ENCODE results near the gene BTAF1. TPM values are rescaled to one million over a fixed set of nuclear protein-coding genes. Genes with fewer than 3 reads are reported as not detected.

Gene BTAF1
- total RNA-seq, 1 experiment from 2014 or later = 42.3 TPM

DNA sequence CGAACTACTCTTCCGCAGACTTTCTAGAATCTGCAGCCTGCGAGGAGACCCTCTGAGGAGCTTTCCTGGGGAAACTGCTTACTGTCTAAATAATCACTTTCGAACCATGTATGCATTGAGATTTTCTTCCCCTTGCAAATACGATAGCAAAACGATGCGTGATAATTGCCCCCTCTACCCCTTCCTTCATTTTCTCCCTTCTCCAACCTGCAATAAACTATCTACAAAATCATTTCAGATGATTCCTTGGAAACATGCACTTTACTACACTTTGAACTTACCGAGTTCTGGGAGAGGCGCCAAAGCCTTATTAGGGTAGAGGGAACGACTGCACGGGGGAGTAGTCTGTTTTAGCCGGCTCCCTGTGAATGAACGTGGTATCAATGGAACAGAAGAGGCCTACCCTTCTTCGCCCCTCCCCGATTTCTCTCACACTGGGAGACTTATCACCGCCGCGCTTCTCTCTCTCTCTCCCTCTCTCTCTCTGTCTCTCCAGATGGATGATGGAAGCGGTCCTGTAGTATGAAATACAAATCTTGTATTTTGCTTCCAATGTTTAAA is 14.4 kb upstream of the BTAF1 start, which contains the start of gene FGFBP3:
TSS of gene FGFBP3 (minus strand) at position 370 of the 561 bp plus-strand sequence. CDS start 517 bp downstream, outside the sequence.
- Histone ChIP-seq H3K4me1 (ENCODE audit: insufficient read depth, low read length, poor library complexity, severe bottlenecking) (peaks cover 15% of the 10 kb centered on the region), H3K27me3 (replicated peaks; ENCODE audit: insufficient read depth, low read depth, low read length, poor library complexity) (no peaks in the 10 kb centered on the region), H3K9me3 (ENCODE audit: low read depth, low read length, poor library complexity, severe bottlenecking) (no peaks in the 10 kb centered on the region), H3K27ac (ENCODE audit: low read depth, low read length, poor library complexity, severe bottlenecking) (peak within 1 kb of the TSS; percentile 66), H3K36me3 (ENCODE audit: insufficient read depth, low read length, poor library complexity, severe bottlenecking) (no peaks in the 10 kb centered on the region), H3K4me3 (ENCODE audit: low read depth, low read length, poor library complexity, severe bottlenecking) (peak within 1 kb of the TSS; percentile 82)
- BruUV-seq (replicated peaks) = no TSS peak
- peak; percentile 94 for DNase-seq (ENCODE audit: low spot score)
- intact Hi-C loops (cut with micrococcal nuclease; ENCODE audit: unreplicated experiment) = loop anchor here (10.0 kb wide), 1 partner anchor 494 kb away; the partner anchor contains the start of gene HECTD2
- POLR2A ChIA-PET (ENCODE audit: low non-redundant PET) = interaction anchor here (0.5 to 0.6 kb wide), 2 partner anchors 14 to 498 kb away, joined by 4 read pairs; no protein-coding TSS in a partner anchor
- CTCF ChIA-PET = interaction anchor here (0.8 to 1.2 kb wide), 3 partner anchors 150 to 611 kb away, joined by 3 to 5 read pairs (median 3); no protein-coding TSS in a partner anchor
- TF ChIP-seq, protein P1, sequence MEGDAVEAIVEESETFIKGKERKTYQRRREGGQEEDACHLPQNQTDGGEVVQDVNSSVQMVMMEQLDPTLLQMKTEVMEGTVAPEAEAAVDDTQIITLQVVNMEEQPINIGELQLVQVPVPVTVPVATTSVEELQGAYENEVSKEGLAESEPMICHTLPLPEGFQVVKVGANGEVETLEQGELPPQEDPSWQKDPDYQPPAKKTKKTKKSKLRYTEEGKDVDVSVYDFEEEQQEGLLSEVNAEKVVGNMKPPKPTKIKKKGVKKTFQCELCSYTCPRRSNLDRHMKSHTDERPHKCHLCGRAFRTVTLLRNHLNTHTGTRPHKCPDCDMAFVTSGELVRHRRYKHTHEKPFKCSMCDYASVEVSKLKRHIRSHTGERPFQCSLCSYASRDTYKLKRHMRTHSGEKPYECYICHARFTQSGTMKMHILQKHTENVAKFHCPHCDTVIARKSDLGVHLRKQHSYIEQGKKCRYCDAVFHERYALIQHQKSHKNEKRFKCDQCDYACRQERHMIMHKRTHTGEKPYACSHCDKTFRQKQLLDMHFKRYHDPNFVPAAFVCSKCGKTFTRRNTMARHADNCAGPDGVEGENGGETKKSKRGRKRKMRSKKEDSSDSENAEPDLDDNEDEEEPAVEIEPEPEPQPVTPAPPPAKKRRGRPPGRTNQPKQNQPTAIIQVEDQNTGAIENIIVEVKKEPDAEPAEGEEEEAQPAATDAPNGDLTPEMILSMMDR (conservative IDR thresholded peaks at IDR 0.05; ENCODE audit: low read depth, low read length) = peak; percentile 29; the same call in 1 of the 2 replicates
- TF ChIP-seq EZH2 (IDR thresholded peaks at IDR 0.05; ENCODE audit: borderline replicate concordance, low read depth, low read length, poor library complexity, severe bottlenecking) = no peak

DNA sequence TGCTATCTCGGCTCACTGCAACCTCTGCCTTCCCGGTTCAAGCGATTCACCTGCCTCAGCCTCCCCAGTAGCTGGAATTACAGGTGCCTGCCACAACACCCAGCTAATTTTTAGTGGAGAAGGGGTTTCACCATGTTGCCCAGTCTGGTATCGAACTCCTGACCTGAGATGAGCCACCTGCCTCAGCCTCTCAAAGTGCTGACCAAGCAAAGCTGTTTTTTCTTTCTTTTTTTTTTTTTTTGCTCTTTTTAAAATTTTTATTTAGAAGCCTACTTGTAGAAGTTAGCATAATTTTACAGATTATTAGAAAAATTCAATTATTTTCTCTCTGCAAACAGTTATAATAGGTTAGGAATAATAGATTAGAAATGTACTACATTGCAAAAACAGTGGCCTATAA is 13.1 kb upstream of the BTAF1 start:
- CTCF ChIA-PET = interaction anchor here (0.7 kb wide), 1 partner anchor 13 kb away, joined by 4 read pairs; the partner anchor contains the start of gene BTAF1
- no TSS peak for BruUV-seq (replicated peaks)
- peaks cover 15% of the 10 kb centered on the region for H3K4me1 ChIP-seq (ENCODE audit: insufficient read depth, low read length, poor library complexity, severe bottlenecking)
- no peak overlapping the region for H3K27ac ChIP-seq (ENCODE audit: low read depth, low read length, poor library complexity, severe bottlenecking)
- no peak overlapping the region for H3K4me3 ChIP-seq (ENCODE audit: low read depth, low read length, poor library complexity, severe bottlenecking)
- intact Hi-C loops (cut with micrococcal nuclease; ENCODE audit: unreplicated experiment) = loop anchor here (5.0 to 10.0 kb wide), 5 partner anchors 358 to 1156 kb away; no protein-coding TSS in a partner anchor
- DNase-seq (ENCODE audit: low spot score) = no peak
- POLR2A ChIA-PET (ENCODE audit: low non-redundant PET) = no interaction called here
- no peaks in the 10 kb centered on the region for H3K27me3 ChIP-seq (replicated peaks; ENCODE audit: insufficient read depth, low read depth, low read length, poor library complexity)
- H3K9me3 ChIP-seq (ENCODE audit: low read depth, low read length, poor library complexity, severe bottlenecking) = no peaks in the 10 kb centered on the region
- TF ChIP-seq, protein P1 (conservative IDR thresholded peaks at IDR 0.05; ENCODE audit: low read depth, low read length) = no peak
- no peak for TF ChIP-seq EZH2 (IDR thresholded peaks at IDR 0.05; ENCODE audit: borderline replicate concordance, low read depth, low read length, poor library complexity, severe bottlenecking)
- H3K36me3 ChIP-seq (ENCODE audit: insufficient read depth, low read length, poor library complexity, severe bottlenecking) = no peaks in the 10 kb centered on the region

DNA sequence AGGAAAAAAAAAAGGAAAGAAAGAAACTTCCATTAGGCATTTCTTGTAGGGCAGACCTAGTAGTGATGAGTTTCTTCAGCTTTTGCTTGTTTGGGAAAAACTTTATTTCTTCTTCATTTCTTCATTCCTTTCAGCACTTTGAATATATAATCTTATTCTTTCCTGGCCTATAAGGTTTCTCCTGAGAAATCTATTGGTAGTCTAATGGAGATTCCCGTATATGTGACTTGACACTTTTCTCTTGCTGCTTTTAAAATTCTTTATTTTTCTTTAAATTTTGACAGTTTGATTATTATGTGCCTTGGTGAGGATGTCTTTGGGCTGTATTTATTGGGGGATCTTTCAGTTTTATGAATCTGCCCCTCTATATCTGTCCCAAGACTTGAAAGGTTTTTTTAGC is 3.9 kb upstream of the BTAF1 start:
- no peaks in the 10 kb centered on the region for H3K36me3 ChIP-seq (ENCODE audit: insufficient read depth, low read length, poor library complexity, severe bottlenecking)

More for the DNA sequence above, 3.9 kb upstream of the BTAF1 start:
- no peaks in the 10 kb centered on the region for H3K27me3 ChIP-seq (replicated peaks; ENCODE audit: insufficient read depth, low read depth, low read length, poor library complexity)
- intact Hi-C loops (cut with micrococcal nuclease; ENCODE audit: unreplicated experiment) = loop anchor here (10.0 kb wide), 3 partner anchors 535 to 1165 kb away; no protein-coding TSS in a partner anchor
- no peak overlapping the region for H3K27ac ChIP-seq (ENCODE audit: low read depth, low read length, poor library complexity, severe bottlenecking)
- no peak for DNase-seq (ENCODE audit: low spot score)
- H3K4me1 ChIP-seq (ENCODE audit: insufficient read depth, low read length, poor library complexity, severe bottlenecking) = peaks cover 6% of the 10 kb centered on the region
- ChIA-PET POLR2A (ENCODE audit: low non-redundant PET) (no interaction called here), CTCF (no interaction called here)
- H3K9me3 ChIP-seq (ENCODE audit: low read depth, low read length, poor library complexity, severe bottlenecking) = no peaks in the 10 kb centered on the region
- no peak for TF ChIP-seq EZH2 (IDR thresholded peaks at IDR 0.05; ENCODE audit: borderline replicate concordance, low read depth, low read length, poor library complexity, severe bottlenecking)
- TF ChIP-seq, protein P1 (conservative IDR thresholded peaks at IDR 0.05; ENCODE audit: low read depth, low read length) = no peak
- no TSS peak for BruUV-seq (replicated peaks)
- no peak overlapping the region for H3K4me3 ChIP-seq (ENCODE audit: low read depth, low read length, poor library complexity, severe bottlenecking)
